NCI-H1092 treated with DMSO at 0.1 percent for 48 hours (cell line): Measurements from ENCODE around the gene CDKN1A.
"Not testable (repeated sequence)": the region's sequence is repeated elsewhere in the genome, so short reads cannot be mapped to it uniquely, and the experiment has no call there.

Experiments
- DNase-seq: peaks from one replicate; lab custom pipeline; 2025; lab: John Stamatoyannopoulos, UW

CDKN1A gene

DNA sequence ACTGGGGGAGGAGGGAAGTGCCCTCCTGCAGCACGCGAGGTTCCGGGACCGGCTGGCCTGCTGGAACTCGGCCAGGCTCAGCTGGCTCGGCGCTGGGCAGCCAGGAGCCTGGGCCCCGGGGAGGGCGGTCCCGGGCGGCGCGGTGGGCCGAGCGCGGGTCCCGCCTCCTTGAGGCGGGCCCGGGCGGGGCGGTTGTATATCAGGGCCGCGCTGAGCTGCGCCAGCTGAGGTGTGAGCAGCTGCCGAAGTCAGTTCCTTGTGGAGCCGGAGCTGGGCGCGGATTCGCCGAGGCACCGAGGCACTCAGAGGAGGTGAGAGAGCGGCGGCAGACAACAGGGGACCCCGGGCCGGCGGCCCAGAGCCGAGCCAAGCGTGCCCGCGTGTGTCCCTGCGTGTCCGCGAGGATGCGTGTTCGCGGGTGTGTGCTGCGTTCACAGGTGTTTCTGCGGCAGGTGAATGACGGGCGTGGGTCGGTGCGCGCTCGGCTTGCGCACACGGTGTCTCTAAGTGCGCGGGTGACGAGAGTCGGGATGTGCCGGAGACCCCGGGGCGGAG is at the start of gene CDKN1A:
TSS of gene CDKN1A (plus strand) at position 227 of the 555 bp plus-strand sequence. CDS start 5,388 bp downstream, outside the sequence.
- DNase-seq: peak; percentile 61

DNA sequence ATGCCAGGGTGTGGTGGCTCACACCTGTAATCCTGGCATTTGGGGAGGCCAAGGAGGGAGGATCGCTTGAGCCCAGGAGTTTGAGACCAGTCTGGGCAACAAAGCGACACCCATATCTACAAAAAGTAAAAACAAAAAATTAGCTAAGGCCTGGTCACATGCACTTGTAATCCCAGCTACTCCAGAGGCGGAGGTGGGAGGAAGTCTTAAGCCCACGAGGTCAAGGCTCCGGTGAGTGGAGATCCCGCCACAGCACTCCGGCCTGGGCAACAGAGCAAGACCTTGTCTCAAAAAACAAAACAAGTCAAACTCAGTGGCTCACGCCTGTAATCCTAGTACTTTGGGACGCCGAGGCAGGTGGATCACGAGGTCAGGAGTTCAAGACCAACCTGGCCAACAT is 48.7 kb upstream of the CDKN1A start:
- DNase-seq: no peak

DNA sequence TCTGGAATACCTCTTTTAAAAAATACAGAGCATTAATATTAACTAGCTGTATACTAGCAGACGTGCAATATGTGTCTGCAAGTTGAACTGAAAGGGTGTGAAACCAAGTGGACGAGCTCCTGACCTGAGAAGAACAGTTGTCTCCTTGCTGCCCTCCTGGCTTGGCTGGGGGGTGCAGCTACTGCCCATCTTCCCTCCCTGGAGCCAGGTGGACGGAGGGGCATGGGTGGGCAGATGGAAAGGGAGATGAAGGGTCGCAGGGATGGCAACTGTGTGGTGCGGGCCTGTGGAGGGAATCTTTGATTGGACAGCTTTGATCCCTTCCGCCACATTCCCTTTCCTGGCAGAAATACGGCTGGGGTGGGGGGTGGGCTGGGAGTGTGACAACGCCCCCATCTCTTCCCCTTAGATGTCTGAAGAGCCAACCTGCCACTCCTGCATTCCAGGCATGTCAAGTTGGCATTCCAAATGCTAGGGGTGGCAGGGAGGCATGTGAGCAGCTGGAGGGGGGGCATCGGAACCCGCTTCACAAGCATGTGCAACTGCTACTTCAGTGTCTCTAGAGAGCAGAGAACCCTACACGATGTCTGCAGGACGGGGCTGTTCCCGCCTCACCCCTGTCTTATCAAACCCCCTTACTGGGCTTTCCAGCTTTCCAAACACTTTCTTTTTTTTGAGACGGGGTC is 47.0 kb upstream of the CDKN1A start:
- no peak for DNase-seq

DNA sequence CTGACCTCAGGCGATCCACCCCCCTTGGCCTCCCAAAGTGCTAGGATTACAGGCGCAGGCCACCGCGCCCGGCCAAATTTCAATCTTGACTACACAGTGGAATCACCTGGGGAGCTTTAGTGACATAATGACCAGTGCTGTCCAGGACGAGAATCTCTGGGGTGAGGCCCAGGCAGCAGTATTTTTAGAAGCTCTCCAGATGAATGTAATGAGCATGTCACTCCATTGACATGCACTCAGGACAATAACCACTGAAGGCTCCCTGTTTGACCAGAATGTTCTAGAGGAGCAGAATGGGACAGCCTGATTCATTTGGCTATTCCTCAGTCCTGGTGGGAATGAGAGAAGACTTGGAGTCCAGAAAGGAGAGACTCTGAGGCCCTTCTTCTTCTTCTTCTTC is 45.1 kb upstream of the CDKN1A start:
- DNase-seq: no peak

DNA sequence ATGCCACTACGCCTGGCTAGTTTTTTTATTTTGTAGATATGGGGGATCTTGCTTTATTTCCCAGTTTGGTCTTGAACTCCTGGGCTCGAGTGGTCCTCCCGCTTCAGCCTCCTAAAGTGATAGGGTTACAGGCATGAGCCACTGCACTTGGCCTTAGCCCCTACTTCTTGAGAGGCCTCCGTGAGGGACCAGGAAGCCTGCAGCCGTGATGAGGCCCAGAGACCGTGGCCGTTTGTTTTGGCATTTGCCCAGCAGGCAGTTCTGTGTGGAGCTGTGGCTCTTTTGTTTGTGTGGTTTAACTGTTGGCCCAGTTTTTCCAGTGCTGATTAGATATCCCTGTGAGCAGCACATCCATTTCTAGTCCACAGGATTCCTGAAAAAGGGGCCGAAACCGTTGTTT is 44.6 kb upstream of the CDKN1A start:
- peak; percentile 71 for DNase-seq

DNA sequence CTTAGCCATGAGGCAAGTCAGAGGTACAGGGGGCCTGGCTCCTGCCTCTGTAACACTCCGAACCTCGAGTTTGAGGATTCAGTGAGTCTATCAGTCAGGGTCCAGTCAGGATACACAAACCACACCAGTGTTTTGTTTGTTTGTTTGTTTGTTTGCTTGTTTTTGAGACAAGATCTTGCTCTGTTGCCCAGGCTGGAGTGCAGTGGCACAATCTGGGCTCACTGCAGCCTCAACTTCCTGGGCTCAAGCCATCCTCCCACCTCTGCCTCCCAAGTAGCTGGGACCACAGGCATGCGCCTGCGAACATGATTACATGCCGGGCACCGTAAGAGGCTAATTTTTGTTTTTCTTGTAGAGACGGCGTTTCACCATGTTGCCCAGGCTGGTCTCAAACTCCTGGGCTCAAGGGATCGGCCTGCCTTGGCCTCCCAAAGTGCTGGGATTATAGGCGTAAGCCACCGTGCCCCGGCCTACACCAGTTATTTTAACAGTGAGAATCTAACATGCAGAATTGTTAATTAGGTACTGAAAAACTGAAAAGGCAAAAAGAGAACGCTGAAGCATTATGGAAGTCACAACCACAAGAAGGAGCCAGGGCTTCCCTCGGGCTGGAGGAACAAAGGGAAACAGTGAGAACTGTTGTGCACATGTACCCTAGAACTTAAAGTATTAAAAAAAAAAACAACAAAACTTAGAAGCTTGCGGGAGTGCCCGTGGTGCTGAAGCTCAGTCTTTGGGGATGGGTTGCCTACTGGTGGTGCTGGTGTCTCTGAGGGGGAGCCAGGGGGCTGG is 44.0 kb upstream of the CDKN1A start:
- no peak for DNase-seq

DNA sequence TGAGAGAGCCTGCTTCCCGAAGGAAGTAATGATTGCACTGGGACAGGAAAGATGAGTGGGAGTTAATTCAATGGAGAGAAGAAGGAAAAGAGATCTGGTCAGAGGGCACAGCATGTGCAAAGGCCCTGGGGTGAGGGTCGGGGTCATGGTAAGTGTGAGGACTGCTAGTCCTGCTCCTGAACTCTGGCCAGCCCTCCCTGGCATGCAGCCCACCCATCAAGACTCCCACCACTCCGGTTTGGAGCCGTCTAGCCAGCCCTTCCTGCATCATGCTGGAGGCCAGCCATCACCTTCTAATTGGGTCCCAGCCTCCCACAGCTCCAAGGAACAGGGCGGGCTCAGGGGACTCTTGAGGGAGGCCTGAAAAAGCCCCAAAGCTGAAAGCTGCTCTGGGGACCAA is 42.2 kb upstream of the CDKN1A start:
- DNase-seq: no peak

DNA sequence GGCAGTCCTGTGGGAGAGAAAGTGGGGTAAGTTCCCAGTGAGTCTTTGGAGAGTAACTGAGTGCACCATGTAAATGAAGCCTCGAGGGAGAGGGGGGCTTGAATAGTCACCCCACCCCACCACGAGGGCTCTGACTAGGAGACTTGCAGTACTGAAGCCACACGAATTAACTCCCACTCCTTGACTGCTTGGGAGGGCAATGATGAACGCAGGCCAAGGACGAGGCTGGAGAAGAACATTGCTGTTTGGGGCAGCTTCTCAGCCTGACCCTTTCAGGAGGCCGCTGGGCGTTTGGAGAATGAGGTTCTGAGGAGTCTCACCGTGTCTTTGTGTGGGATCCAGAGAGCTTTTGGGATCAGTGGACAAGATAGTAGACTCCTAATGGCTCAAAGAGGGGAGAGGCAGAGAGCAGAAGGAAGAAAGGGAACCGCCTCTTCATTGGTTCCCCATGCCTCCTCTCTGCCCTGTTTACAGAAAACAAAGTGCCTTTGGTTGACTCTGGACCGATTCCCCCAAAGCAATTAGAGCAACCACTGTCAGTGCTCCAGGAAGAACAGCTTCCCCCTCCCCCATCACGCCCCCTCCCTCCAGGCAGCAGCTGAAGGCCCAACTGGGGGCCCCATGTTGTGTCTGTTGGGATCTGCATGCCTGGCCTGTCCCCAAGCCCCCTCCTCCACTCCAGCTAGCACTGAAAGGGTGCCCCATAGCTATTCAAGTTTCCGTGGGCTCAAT is 41.7 kb upstream of the CDKN1A start:
- DNase-seq: no peak

DNA sequence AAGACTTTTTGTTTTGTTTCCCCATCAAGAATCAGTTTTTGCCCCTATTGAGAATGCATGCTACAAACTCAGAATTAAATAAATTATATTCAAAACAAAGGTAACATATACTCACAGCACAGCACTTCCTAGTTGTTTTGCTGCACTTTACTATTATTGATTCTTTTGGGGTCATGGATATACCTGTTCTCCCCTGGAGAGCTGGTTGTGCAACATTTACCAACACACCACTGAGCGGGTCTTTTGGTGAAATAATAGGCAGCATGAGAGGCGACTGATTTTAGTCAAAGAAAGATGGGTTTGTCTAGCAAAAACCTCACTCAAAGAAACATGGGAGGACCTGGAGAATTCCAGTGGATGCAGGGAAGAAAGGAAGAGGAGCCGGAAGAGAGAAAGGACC is 39.9 kb upstream of the CDKN1A start:
- no peak for DNase-seq

DNA sequence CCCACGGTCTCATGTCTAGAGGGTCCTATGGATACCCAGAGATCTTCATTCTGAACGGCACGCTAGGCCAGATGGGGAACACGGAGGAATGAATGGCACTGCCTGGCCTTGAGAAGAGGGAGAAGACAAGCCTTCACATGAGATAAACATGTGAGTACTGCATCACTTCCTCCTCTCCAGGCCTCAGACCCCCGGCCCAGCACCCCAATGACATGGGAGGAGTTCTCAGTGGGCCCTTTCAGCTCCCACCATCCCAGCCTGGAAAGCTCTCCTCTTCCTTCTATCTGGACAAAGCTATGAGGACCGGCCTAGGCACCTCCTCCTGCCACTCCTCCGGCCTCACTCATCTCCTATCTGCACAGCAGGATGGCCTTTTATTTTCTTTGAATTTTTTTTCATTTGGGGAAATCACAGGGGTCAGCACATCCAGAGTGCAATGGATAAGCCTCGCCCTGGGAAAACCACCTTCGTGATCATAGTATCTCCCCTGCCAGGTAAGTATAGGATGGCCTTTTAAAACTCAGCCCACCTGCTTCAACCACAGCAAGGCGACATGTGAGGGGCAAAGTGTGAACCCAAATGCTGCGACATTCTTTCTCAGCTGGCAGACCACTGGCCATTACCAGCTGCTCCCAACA is 39.2 kb upstream of the CDKN1A start:
- no peak for DNase-seq

DNA sequence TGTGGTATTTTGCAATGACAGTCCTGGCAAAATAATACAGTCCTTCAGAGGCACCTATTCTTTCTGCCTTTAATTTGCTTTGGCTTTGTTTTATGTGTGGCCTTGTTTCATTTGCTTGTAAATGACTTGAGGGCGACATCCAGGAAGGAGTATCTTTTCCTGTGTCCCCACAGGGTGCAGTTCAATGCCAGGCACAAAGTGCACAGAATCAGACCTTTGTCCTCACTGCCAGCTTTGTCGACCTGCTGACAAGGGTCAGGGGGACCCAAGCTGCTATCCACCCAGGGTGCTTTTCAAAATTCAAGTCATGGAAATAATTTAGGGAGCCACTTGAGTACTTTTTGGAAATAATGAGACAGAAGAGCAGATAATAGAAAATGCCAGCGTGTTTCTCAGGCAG is 37.0 kb upstream of the CDKN1A start:
- no peak for DNase-seq

DNA sequence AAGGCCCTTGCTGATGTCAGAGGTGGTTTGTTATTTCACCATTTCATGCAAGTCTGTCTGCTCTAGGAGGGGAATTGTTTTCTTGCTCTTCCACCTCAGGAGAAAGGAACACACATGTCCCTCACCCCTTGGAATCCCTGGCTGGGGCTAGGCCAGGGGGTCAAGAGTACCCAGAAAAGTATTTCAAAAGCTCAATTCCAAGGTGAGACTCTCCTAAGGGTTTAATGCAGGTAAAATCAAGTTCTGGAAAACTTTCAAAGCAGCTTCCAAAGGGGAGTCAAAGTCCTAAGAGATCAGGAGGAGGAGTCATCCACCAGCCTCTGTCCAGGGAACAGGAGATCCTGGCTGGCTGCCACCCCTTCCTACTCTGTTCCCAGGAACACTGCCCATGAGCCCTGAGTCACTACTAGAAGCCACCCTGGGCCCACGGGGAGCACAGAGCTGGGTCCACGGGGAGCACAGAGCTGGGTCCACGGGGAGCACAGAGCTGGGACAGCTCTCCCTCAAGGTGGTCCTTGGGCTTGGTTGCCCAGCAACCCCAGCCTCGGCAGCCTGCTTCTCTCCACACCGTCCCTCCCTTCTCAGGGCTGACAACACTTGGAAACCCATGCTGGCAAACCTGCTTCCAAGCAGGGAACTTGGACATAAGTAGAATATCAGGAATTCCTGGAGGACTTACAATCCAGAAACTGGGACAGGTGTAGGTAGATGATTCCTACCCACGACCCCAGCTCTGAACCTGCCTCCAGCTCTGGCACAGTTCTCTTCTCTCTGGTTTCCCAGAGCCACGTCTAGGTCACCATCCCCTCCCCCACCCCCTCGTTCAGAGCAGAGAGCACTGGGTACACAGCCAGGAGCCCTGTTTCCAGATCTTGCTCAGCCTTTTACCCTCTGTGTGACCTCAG is 35.3 kb upstream of the CDKN1A start:
- DNase-seq: no peak

DNA sequence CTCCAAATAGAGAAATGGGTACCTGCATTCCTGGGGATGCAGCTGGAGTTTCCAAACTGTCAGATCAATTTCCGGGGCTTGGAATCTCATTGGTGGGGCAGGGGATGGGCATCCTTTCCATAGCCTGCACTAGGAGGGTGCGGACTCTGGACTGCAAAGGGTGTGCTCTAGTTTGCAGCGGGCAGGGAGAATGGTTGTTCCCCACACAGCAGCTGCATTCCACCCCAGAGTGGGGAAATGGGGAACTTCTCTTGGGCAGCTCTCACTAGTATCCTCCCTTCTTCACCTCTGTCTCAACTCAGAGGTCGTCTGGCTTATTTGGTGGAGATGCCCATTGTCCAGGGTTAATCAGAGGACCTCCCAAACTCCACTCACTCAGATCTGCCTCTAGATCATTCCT is 34.5 kb upstream of the CDKN1A start:
- DNase-seq: no peak

DNA sequence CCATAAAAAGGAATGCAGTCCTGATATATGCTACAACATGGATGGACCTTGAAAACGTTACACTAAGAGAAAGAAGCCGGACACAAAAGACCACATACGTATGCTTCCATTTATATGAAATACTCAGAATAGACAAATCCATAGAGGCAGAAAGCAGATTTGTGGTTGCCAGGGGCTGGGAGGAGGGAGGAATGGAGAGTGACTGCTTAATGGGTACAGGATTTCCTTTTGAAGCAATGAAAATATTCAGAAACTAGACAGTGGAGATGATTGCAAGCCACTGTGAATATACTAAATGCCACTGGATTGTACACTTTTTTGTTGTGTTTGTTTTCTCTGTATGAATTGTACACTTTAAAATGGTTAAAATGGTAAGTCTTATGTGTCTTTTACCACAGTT is 29.4 kb upstream of the CDKN1A start:
- no peak for DNase-seq

DNA sequence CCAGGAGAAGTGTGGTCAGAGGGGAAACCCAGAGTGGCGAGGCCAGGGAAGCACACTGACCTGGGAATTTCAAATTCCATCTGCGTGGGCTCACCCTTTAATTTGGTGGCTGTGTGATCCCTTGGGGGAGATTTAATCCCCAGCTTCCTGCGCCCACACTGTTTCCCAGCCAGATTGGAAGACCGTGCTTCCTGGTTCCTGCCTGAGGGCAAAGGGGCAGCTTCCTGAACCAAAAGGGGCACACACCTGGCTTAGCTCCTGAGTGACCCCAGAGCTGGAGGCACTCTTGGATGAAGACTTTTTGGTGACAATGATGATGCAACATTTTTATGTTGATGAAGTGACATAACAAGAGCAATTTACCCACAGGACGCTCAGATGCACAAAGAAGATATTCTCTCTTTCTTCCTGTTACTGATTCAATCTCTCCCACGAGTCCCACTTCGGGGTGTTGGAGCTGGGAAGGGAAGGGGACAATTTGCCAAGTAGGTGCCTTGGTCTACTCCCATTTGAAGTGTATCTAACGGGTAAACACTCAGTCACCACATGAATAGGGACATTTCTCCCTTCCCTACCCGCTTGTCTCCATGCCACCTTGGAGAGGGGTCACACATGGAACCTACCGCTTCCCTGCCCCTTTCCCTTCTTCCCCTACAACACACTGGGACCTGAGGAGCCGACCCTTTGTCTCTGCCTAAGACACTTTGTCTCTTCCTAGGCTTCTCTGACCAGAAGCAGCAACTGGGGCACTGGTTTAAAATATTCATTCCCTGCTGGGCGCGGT is 28.6 kb upstream of the CDKN1A start:
- no peak for DNase-seq

DNA sequence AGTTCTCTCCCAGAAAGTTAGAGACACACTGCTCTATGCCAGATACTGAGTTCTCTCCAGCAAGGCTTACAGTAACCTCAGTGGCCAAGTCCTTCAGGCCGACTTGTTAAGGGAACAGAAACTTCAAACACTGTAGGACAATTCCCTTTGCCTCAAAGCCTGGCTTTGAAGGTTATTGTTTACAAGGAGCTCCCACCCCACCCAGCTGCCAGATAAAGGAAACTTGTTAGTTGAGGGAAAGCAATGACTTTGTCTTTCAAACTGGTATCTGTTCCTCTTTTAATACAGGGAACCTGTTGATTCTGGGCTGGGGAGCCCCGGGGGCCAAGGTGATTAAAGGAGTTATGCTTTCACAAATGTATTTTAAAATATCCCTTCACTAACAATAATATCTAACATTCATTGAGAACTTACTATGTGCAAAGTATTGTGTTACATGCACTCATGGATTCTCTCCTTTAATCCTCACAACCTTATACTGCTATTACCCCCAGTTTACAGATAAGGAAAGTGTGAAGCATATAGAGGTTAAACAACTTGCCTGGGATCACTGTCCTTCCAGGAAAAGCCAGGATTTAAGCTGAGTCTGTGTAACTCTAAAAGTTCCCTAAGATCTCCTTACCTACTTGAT is 27.6 kb upstream of the CDKN1A start:
- no peak for DNase-seq

DNA sequence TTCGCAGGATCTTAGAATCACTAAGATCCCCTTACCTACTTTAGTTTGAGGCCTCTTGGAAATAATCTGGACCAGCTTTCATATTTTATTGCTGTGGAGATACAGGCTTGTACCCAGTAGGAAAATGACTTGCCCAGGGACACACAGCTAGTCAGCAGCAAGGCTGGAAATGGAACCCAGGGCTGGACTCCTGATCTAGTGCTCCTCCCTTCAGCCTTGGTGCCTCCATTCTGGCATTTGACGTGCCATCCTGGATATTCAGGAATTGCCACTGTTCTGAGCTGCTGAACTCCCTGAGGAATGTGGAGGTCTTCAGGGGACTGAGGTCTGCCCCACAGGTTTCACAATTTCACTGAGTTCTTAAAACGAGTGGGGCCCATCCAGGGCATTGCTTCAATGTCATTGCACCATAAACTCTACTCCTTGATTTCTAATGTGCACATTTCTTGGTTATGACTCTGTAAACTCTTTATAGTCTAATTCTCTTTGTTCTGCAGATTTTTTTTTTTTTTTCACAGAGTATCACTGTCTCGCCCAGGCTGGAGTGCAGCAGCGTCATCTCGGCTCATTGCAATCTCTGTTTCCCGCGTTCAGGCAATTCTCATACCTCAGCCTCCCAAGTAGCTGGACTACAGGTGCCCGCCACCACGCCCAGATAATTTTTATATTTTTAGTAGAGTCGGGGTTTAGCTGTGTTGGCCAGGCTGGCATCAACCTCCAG is 26.7 kb upstream of the CDKN1A start:
- DNase-seq: no peak

DNA sequence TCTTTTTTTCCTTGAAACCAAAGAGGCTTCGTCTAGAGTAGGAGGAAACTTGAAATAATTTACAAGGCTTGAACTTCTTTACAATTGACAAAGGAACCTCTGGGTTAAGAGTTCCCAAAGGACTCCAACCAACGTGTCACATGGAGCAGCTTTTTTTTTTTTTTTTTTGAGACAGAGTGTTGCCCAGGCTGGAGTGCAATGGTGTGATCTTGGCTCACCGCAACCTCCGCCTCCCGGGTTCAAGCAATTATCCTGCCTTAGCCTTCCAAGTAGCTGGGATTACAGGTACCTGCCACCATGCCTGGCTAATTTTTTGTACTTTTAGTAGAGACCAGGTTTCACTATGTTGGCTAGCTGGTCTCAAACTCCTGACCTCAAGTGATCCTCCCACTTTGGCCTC is 24.0 kb upstream of the CDKN1A start:
- not testable (repeated sequence) for DNase-seq

DNA sequence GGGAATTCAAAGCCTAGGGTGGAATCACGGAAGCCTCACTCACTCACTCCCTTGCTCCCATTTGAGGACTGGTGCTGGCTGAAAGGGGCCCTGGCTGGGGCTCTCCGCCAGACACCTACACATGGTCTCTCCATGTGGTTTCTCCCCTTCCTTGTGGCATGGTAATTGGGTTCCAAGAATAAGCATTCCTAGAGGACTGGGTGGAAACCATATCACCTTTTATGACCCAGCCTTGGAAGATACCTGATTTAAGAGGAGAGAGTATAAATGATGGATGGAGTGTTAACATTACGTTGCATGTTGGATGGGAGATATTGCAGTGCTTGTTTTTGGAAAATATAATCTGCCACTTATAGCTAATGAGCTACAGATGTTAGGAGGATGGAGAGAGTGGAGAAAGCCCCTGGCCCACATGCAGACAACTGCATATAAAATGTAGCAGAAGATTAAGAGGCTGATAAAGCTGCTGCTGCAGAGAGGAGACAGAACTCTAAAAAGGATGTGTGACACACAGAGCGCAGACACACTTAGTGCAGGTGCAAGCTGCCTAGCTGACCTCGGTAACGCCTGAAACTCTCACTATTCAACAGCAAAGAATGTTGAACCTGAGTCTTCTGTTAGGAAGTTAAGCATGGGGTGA is 23.3 kb upstream of the CDKN1A start:
- DNase-seq: no peak
